GM12878 (cell line): ENCODE measurements around the gene R3HDM2. TPM values are rescaled to one million over a fixed set of nuclear protein-coding genes. Genes with fewer than 3 reads are reported as not detected.

Source experiments
- ATAC-seq: fragments of 200-7000 bp; cut with Tn5 transposase; 3 replicates; pipeline ENCODE4 v1.9.1; 2020; ENCODE audit warnings: mild to moderate bottlenecking, moderate library complexity
- BruUV-seq: library from RNA; stranded (reverse); fragments of 400-500 nt; replicated peaks from 2 replicates; lab custom pipeline; 2021; lab: Mats Ljungman, UMichigan
- CTCF ChIA-PET: fragments of 300-600 bp; sonication (Branson Sonifier 250); formaldehyde crosslinking; extraction: SDS; loops from one replicate; lab custom pipeline; 2021; ENCODE audit warnings: inconsistent platforms; lab: Yijun Ruan, JAX
- POLR2A ChIA-PET: fragments of 350-600 bp; formaldehyde crosslinking; extraction: SDS; loops from one replicate; lab custom pipeline; 2021; ENCODE audit warnings: inconsistent platforms; lab: Charles Lee
- RAD21 ChIA-PET: fragments of 300-600 bp; sonication (Branson Sonifier 250); formaldehyde crosslinking; loops from one replicate; lab custom pipeline; 2023; ENCODE audit warnings: antibody characterized with exemption; ENCODE audit not compliant: unreplicated experiment; lab: Charles Lee
- SMC1A ChIA-PET: fragments of 300-600 bp; sonication (Branson Sonifier 250); formaldehyde crosslinking; loops from one replicate; lab custom pipeline; 2023; ENCODE audit not compliant: unreplicated experiment, uncharacterized antibody; lab: Charles Lee
- DNase-seq: peaks from one replicate; pipeline ENCODE4 v3.0.0-alpha.2; 2011; ENCODE audit warnings: low read depth, low spot score
- FAIRE-seq: peaks from 3 replicates; lab custom pipeline; 2011; peaks lifted over from hg19 to GRCh38; lab: Jason Lieb, UNC
- H2AFZ ChIP-seq: 2 replicates; pipeline ENCODE4 v1.6.0; 2011; ENCODE audit warnings: low read depth, low read length, control low read depth; ENCODE audit not compliant: control insufficient read depth
- H3K27ac ChIP-seq: 2 replicates; pipeline ENCODE4 v1.5.1; 2011; ENCODE audit warnings: control low read depth; ENCODE audit not compliant: control insufficient read depth, insufficient read depth
- H3K27me3 ChIP-seq, 2 experiments: replicated peaks in 1 of 2; 2 replicates each; pipeline versions ENCODE4 v1.6.0 to v1.6.1; 2011; ENCODE audit warnings: low read length in 1 of 2; ENCODE audit not compliant: control insufficient read depth in 2 of 2, insufficient read depth in 2 of 2
- H3K36me3 ChIP-seq, 2 experiments: 2 replicates each; pipeline ENCODE4 v1.5.1; 2011; ENCODE audit warnings: low read length in 1 of 2; ENCODE audit not compliant: control insufficient read depth in 2 of 2, insufficient read depth in 2 of 2
- H3K4me1 ChIP-seq: 2 replicates; pipeline ENCODE4 v1.6.1; 2011; ENCODE audit warnings: mild to moderate bottlenecking, low read length, moderate library complexity, mixed read lengths; ENCODE audit not compliant: control insufficient read depth, insufficient read depth
- H3K4me2 ChIP-seq: 2 replicates; pipeline ENCODE4 v1.6.0; 2011; ENCODE audit warnings: control low read depth; ENCODE audit not compliant: control insufficient read depth, insufficient read depth
- H3K4me3 ChIP-seq: fragments of 200-600 bp; sonication (generic); 2 replicates; pipeline ENCODE4 v1.5.1; 2016
- H3K79me2 ChIP-seq: 2 replicates; pipeline ENCODE4 v1.6.0; 2011; ENCODE audit warnings: low read length; ENCODE audit not compliant: control insufficient read depth, insufficient read depth
- H3K9ac ChIP-seq: 2 replicates; pipeline ENCODE4 v1.8.0; 2011; ENCODE audit warnings: low read length, control low read depth, mixed read lengths; ENCODE audit not compliant: control insufficient read depth, insufficient read depth
- H3K9me3 ChIP-seq: replicated peaks from 3 replicates; pipeline ENCODE4 v1.5.1; 2011; ENCODE audit warnings: mild to moderate bottlenecking, low read length; ENCODE audit not compliant: control insufficient read depth, insufficient read depth
- H4K20me1 ChIP-seq: 2 replicates; pipeline ENCODE4 v1.6.0; 2011; ENCODE audit not compliant: control insufficient read depth, insufficient read depth
- BHLHE40 ChIP-seq, 2 experiments: fragments of 450-650 bp in 1 of 2; IDR thresholded peaks; 2 replicates each; pipeline ENCODE4 v1.6.1; 2011 to 2017; ENCODE audit warnings: low read depth in 2 of 2, borderline replicate concordance in 1 of 2, improper control_type of control experiment in 1 of 2, low read length in 1 of 2, mild to moderate bottlenecking in 1 of 2
- CBFB ChIP-seq: IDR thresholded peaks from 2 replicates; pipeline ENCODE4 v1.6.1; 2016; ENCODE audit warnings: antibody characterized with exemption, low read depth
- CHD1 ChIP-seq: IDR thresholded peaks from 2 replicates; pipeline ENCODE4 v1.6.1; 2012; ENCODE audit warnings: low read depth, low read length, improper control_type of control experiment
- GATAD2B ChIP-seq: fragments of 450-650 bp; conservative IDR thresholded peaks from 2 replicates; pipeline ENCODE4 v1.6.1; 2017; ENCODE audit warnings: low read depth, mild to moderate bottlenecking, moderate library complexity
- IKZF2 ChIP-seq, 2 experiments: fragments of 450-650 bp; IDR thresholded peaks; 2 replicates each; pipeline ENCODE4 v1.6.1; 2017; ENCODE audit warnings: mild to moderate bottlenecking in 2 of 2, moderate library complexity in 2 of 2
- KAT2A ChIP-seq: conservative IDR thresholded peaks from 2 replicates; pipeline ENCODE4 v1.6.1; 2011; ENCODE audit warnings: low read depth, low read length; ENCODE audit not compliant: control insufficient read depth
- NFXL1 ChIP-seq: fragments of 450-650 bp; IDR thresholded peaks from 2 replicates; pipeline ENCODE4 v1.6.1; 2017; ENCODE audit warnings: antibody characterized with exemption, mild to moderate bottlenecking, borderline replicate concordance
- PAX5 ChIP-seq: IDR thresholded peaks from 2 replicates; pipeline ENCODE4 v1.6.1; 2011; ENCODE audit warnings: low read depth, low read length, borderline replicate concordance
- RB1 ChIP-seq: fragments of 450-650 bp; formaldehyde crosslinking; IDR thresholded peaks from 2 replicates; pipeline ENCODE4 v1.6.1; 2017; ENCODE audit warnings: mild to moderate bottlenecking, borderline replicate concordance
- RELA ChIP-seq: fragments of 450-650 bp; IDR thresholded peaks from 2 replicates; pipeline ENCODE4 v1.8.0; 2014; ENCODE audit warnings: borderline replicate concordance; ENCODE audit not compliant: partially characterized antibody
- SMC3 ChIP-seq: IDR thresholded peaks from 2 replicates; pipeline ENCODE4 v1.6.1; 2011; ENCODE audit warnings: low read length, improper control_type of control experiment, borderline replicate concordance
- TCF3 ChIP-seq: IDR thresholded peaks from 2 replicates; pipeline ENCODE4 v1.6.1; 2012; ENCODE audit warnings: low read depth, mild to moderate bottlenecking, low read length, borderline replicate concordance; ENCODE audit not compliant: insufficient read depth
- USF2 ChIP-seq: IDR thresholded peaks from 2 replicates; pipeline ENCODE4 v1.6.1; 2011; ENCODE audit warnings: low read depth, low read length, improper control_type of control experiment, borderline replicate concordance
- ZBTB4 ChIP-seq: fragments of 450-650 bp; formaldehyde crosslinking; IDR thresholded peaks from 2 replicates; pipeline ENCODE4 v1.4.0; 2022; ENCODE audit warnings: mild to moderate bottlenecking, moderate library complexity
- ZZZ3 ChIP-seq: IDR thresholded peaks from 2 replicates; pipeline ENCODE4 v1.6.1; 2011; ENCODE audit warnings: low read depth; ENCODE audit not compliant: control insufficient read depth, insufficient read length
- WGBS: methylation state at CpG from one replicate; pipeline ENCODE4 v1.1.6; 2016; ENCODE audit warnings: low lambda C conversion rate; ENCODE audit not compliant: insufficient replicate concordance, insufficient coverage; ENCODE audit errors: missing lambda C conversion rate; 5-methylcytosine and 5-hydroxymethylcytosine counted together
- in situ Hi-C: fragments of 300-500 bp; cut with MboI; formaldehyde crosslinking; loops from 9 replicates; pipeline ENCODE4 v1.14.3; 2018; ENCODE audit warnings: mixed read lengths
- intact Hi-C: fragments of 100-400 bp; cut with micrococcal nuclease; formaldehyde crosslinking; loops from one replicate; pipeline ENCODE4 v1.14.2; 2022; ENCODE audit not compliant: unreplicated experiment
- polyA plus RNA-seq, 11 experiments: library from polyadenylated mRNA; depleted of rRNA in 4 of 11; unstranded in 6 of 11; stranded (reverse) in 5 of 11; fragments of >200 nt; fragmentation: Nextera tagmentation in 4 of 11; fragmentation: Illumina TruSeq in 1 of 11; extraction: Ambion mirVana in 4 of 11; extraction: Trizol in 1 of 11; gene quantifications; 1 replicate in 1 of 11; 2 replicates in 10 of 11; pipeline versions ENCODE4 v1.2.1 to v1.2.3, GENCODE V29; 2011 to 2016; ENCODE audit warnings: inconsistent platforms in 2 of 11, missing spikeins in 2 of 11, low read depth in 1 of 11
- total RNA-seq, 4 experiments: library from RNA; depleted of rRNA in 3 of 4; stranded (reverse); fragments of >200 nt in 3 of 4; fragmentation: Illumina TruSeq in 1 of 4; extraction: Trizol in 1 of 4; gene quantifications; 2 replicates each; pipeline versions ENCODE4 v1.2.1 to v1.2.3, GENCODE V29; 2013 to 2021

Gene R3HDM2
- total and polyA plus RNA-seq, 10 of the 15 experiments (the other 5 are each of a cell fraction or from before 2014, with no cell fraction given) = 4.6 to 26.1 (median 11.2) TPM

GRCh38 chr12:57458665-57459054 is 27.8 kb upstream of the R3HDM2 start:
- no peaks in the 10 kb centered on the region for H3K36me3 ChIP-seq
- TSS peak; percentile 92 for BruUV-seq
- intact Hi-C loops (loop anchor here (5.0 kb wide), 1 partner anchor 164 kb away; no protein-coding TSS in a partner anchor), in situ Hi-C loops (loop anchor here (5.0 to 10.0 kb wide), 2 partner anchors 144 to 196 kb away; no protein-coding TSS in a partner anchor)
- DNase-seq (no peak), FAIRE-seq (no peak), ATAC-seq (no peak)
- peak overlapping the region; percentile 71 for H3K9ac ChIP-seq
- H3K4me3 ChIP-seq = peak overlapping the region; percentile 85
- peak overlapping the region; percentile 99 for H3K4me2 ChIP-seq
- peaks cover 30% of the 10 kb centered on the region for H3K4me1 ChIP-seq
- H4K20me1 ChIP-seq = 0 out of 2 replicates have a peak, but pooled peaks cover 2% of the 10 kb centered on the region
- RAD21 ChIA-PET = interaction anchor here (0.5 to 2.6 kb wide), 32 partner anchors 11 to 1642 kb away, joined by 3 to 22 read pairs (median 4); partner anchors contain the start of genes ARHGAP9, CTDSP2, DCTN2 and DDIT3
- H3K79me2 ChIP-seq = no peaks in the 10 kb centered on the region
- peak overlapping the region; percentile 97 for H2AFZ ChIP-seq
- CTCF ChIA-PET = interaction anchor here (0.6 to 11.0 kb wide), 64 partner anchors 9 to 447 kb away, joined by 3 to 540 read pairs (median 5); partner anchors contain the start of genes ARHGAP9, B4GALNT1, DCTN2 and DDIT3
- SMC1A ChIA-PET = interaction anchor here (0.6 to 2.6 kb wide), 33 partner anchors 8 to 323 kb away, joined by 3 to 20 read pairs (median 5); partner anchors contain the start of genes ARHGAP9, DCTN2, INHBC and MBD6
- H3K27ac ChIP-seq = peak overlapping the region; percentile 79
- POLR2A ChIA-PET = interaction anchor here (0.7 to 1.8 kb wide), 14 partner anchors 8 to 229 kb away, joined by 3 to 11 read pairs (median 4); partner anchors contain the start of genes DDIT3 and SHMT2
- H3K27me3 ChIP-seq = 0 out of 4 replicates have a peak, but pooled peaks cover 0 to 4% of the 10 kb centered on the region in 2 experiments
- H3K9me3 ChIP-seq = no peaks in the 10 kb centered on the region
- 12% methylated on average over 3 of the region's 3 CpGs for WGBS
- TF ChIP-seq NFXL1 (no peak), KAT2A (no peak), CBFB (no peak), GATAD2B (no peak), IKZF2 (IDR thresholded peaks at IDR 0.05) (peak in 1 of 2 experiments; percentile 8; a peak in 1 of 4 replicates), CHD1 (no peak), RB1 (no peak), BHLHE40 (IDR thresholded peaks at IDR 0.05; ENCODE audit: borderline replicate concordance in 1 of 2, low read depth in 2 of 2, low read length in 1 of 2) (no peak; a peak in 1 of 4 replicates), ZBTB4 (no peak), ZZZ3 (no peak), TCF3 (no peak), RELA (no peak), PAX5 (no peak), USF2 (peak; percentile 14; the same call in 1 of the 2 replicates), SMC3 (no peak)
